Sigmoid colon (tissue), 7 donors: Measurements from ENCODE around the gene IPCEF1. TPM values are rescaled to one million over a fixed set of nuclear protein-coding genes. Genes with fewer than 3 reads are reported as not detected.

Experiments
- DNase-seq: peaks from one replicate; pipeline ENCODE4 v3.0.0-alpha.2; 2019
- H3K27ac ChIP-seq, 4 donors: fragments of 200-600 bp; sonication (generic); one replicate each; pipeline ENCODE4 v1.5.1; 2016 to 2019; ENCODE audit warnings: mild to moderate bottlenecking in 1 of 4
- H3K27me3 ChIP-seq, 3 donors: fragments of 200-600 bp; sonication (generic); one replicate each; pipeline ENCODE4 v1.5.1; 2019; ENCODE audit warnings: mild to moderate bottlenecking in 1 of 3
- H3K36me3 ChIP-seq, 4 donors: fragments of 200-600 bp; sonication (generic); one replicate each; pipeline ENCODE4 v1.5.1; 2016 to 2019
- H3K4me1 ChIP-seq, 4 donors: fragments of 200-600 bp; sonication (generic); one replicate each; pipeline ENCODE4 v1.5.1; 2017 to 2019
- H3K4me3 ChIP-seq, 4 donors: fragments of 200-600 bp; sonication (generic); one replicate each; pipeline ENCODE4 v1.5.1; 2017 to 2019; ENCODE audit warnings: mild to moderate bottlenecking in 2 of 4, moderate library complexity in 1 of 4
- H3K9me3 ChIP-seq, 4 donors: fragments of 200-600 bp in 3 of 4; sonication (generic) in 3 of 4; one replicate each; pipeline versions ENCODE4 v1.5.1 to v1.6.1; 2013 to 2019
- CTCF ChIP-seq, 4 experiments: fragments of 450-650 bp in 3 of 4; fragments of 200-600 bp in 1 of 4; IDR thresholded peaks; one replicate each; pipeline ENCODE4 v1.5.1; 2016 to 2019; ENCODE audit warnings: antibody characterized with exemption in 4 of 4, mild to moderate bottlenecking in 3 of 4, moderate library complexity in 2 of 4
- EP300 ChIP-seq, 4 donors: sonication (generic); formaldehyde crosslinking; IDR thresholded peaks; one replicate each; pipeline ENCODE4 v1.6.1; 2017; ENCODE audit warnings: antibody characterized with exemption in 4 of 4
- POLR2A ChIP-seq, 2 donors: fragments of 450-650 bp; IDR thresholded peaks; one replicate each; pipeline ENCODE4 v1.6.1; 2016; ENCODE audit warnings: antibody characterized with exemption in 2 of 2, mild to moderate bottlenecking in 2 of 2, moderate library complexity in 2 of 2
- POLR2AphosphoS5 ChIP-seq, 4 donors: sonication (generic); formaldehyde crosslinking; IDR thresholded peaks; one replicate each; pipeline ENCODE4 v1.6.1; 2017; ENCODE audit warnings: antibody characterized with exemption in 4 of 4
- WGBS, 2 donors: extraction: QIAGEN DNeasy Blood & Tissue Kit; methylation state at CpG; one replicate each; pipeline ENCODE4 v1.1.7; 2013; 5-methylcytosine and 5-hydroxymethylcytosine counted together
- intact Hi-C: fragments of 100-400 bp; cut with DNase I; formaldehyde crosslinking; loops from one replicate; pipeline ENCODE4 v1.15.1; 2023
- polyA plus RNA-seq, 3 donors: library from polyadenylated mRNA; stranded (reverse); fragments of 200-250 nt; gene quantifications; one replicate each; pipeline ENCODE4 v1.2.3, GENCODE V29; 2013
- total RNA-seq, 4 donors: library from RNA; depleted of rRNA; stranded (reverse); fragments of >200 nt; gene quantifications; one replicate each; pipeline ENCODE4 v1.1.0, GENCODE V29; 2016
- donor health status: healthy with polysubstance abuse.
- donor health status: Bipolar disorder and iron deficiency.
- donor health status: healthy.

The IPCEF1 gene
- total and polyA plus RNA-seq, 7 donors: 0.28 to 5.5 (median 0.71) TPM

- H3K9me3 ChIP-seq: no peaks in the 10 kb centered on the region
- TF ChIP-seq EP300 (IDR thresholded peaks at IDR 0.05): no peak
- no peak for TF ChIP-seq POLR2AphosphoS5 (IDR thresholded peaks at IDR 0.05)
- TF ChIP-seq POLR2A (IDR thresholded peaks at IDR 0.05): no peak
- no peak for TF ChIP-seq CTCF (IDR thresholded peaks at IDR 0.05)
- peaks cover 0 to 5% (median 0%) of the 10 kb centered on the region in 4 donors for H3K36me3 ChIP-seq
- intact Hi-C loops: no loop called here
- no peaks in the 10 kb centered on the region for H3K27me3 ChIP-seq
- no peak overlapping the region for H3K27ac ChIP-seq
- no peak overlapping the region for H3K4me3 ChIP-seq
- DNase-seq: no peak
- no peaks in the 10 kb centered on the region for H3K4me1 ChIP-seq
Observed at GRCh38 chr6:154395316-154395715, 38.7 kb upstream of the IPCEF1 start.

DNA sequence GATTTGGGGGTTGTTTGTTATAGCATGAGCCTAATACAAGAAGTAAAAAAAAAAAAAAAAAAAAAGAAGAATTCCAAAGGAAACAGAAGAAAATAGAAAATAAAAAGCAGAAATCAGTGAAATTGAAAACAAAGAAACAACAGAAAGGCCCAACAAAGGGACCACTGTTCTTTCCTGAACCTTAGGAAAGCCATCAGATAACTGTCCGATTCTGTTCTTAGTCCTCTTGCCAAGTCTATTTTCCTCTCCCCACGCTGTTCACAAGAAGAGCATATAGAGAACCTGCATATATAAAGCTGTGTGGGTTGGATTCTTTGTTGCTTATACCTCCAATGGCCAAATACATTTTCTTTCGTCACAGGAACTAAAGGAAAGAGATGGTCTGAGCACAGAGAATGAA is 38.0 kb upstream of the IPCEF1 start:
- no peak overlapping the region for H3K27ac ChIP-seq
- 75 to 85% methylated on average over 3 of the region's 3 CpGs for WGBS, 2 donors

GRCh38 chr6:154390034-154390433 is 33.4 kb upstream of the IPCEF1 start:
- Histone ChIP-seq H3K4me1 (peaks cover 0 to 2% (median 0%) of the 10 kb centered on the region in 4 donors), H3K9me3 (no peaks in the 10 kb centered on the region), H3K27ac (no peak overlapping the region), H3K27me3 (no peaks in the 10 kb centered on the region), H3K4me3 (no peak overlapping the region), H3K36me3 (no peaks in the 10 kb centered on the region)
- intact Hi-C loops: no loop called here
- 84 to 89% methylated on average over 1 of the region's 1 CpG for WGBS, 2 donors
- TF ChIP-seq CTCF (IDR thresholded peaks at IDR 0.05) (no peak), EP300 (IDR thresholded peaks at IDR 0.05) (no peak), POLR2AphosphoS5 (IDR thresholded peaks at IDR 0.05) (no peak), POLR2A (IDR thresholded peaks at IDR 0.05) (no peak)
- DNase-seq: no peak

More for the DNA sequence above, 38.0 kb upstream of the IPCEF1 start:
- no peak for TF ChIP-seq POLR2AphosphoS5 (IDR thresholded peaks at IDR 0.05)
- TF ChIP-seq CTCF (IDR thresholded peaks at IDR 0.05): no peak
- no peak for TF ChIP-seq POLR2A (IDR thresholded peaks at IDR 0.05)
- Histone ChIP-seq H3K9me3 (no peaks in the 10 kb centered on the region), H3K4me3 (no peak overlapping the region), H3K4me1 (no peaks in the 10 kb centered on the region), H3K36me3 (no peaks in the 10 kb centered on the region), H3K27me3 (no peaks in the 10 kb centered on the region)
- intact Hi-C loops: no loop called here
- no peak for DNase-seq

DNA sequence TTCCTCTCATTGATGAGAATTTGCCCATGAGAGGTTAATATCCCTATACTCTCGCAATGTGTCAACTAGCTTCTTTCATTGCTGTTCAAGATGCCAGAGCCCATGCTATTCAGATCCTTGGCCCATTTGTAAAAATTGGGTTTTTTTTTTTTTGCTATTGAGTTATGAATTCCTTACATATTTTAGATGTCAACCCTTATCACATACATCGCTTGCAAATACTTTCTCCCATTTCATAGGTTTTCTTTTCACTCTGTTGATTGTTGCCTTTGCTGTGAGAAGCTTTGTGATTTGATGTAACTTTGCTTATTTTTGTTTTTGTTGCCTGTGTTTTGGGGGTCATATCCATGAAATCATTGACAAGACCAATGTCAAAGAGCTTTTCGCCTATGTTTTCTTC is 32.2 kb upstream of the IPCEF1 start:
- peaks cover 0 to 14% (median 5%) of the 10 kb centered on the region in 4 donors for H3K4me1 ChIP-seq
- H3K36me3 ChIP-seq: no peaks in the 10 kb centered on the region

More for the DNA sequence above, 32.2 kb upstream of the IPCEF1 start:
- no peak for TF ChIP-seq EP300 (IDR thresholded peaks at IDR 0.05)
- TF ChIP-seq CTCF (IDR thresholded peaks at IDR 0.05): no peak
- TF ChIP-seq POLR2A (IDR thresholded peaks at IDR 0.05): no peak
- no peak for TF ChIP-seq POLR2AphosphoS5 (IDR thresholded peaks at IDR 0.05)
- H3K4me3 ChIP-seq: no peak overlapping the region
- 96 to 98% methylated on average over 3 of the region's 3 CpGs for WGBS, 2 donors
- H3K27ac ChIP-seq: no peak overlapping the region
- no peak for DNase-seq
- H3K27me3 ChIP-seq: no peaks in the 10 kb centered on the region
- intact Hi-C loops: no loop called here
- no peaks in the 10 kb centered on the region for H3K9me3 ChIP-seq
